Prostate gland (tissue), 2 donors: ENCODE results near the gene DIS3L2. TPM values are rescaled to one million over a fixed set of nuclear protein-coding genes. Genes with fewer than 3 reads are reported as not detected.

Experiments used
- DNase-seq: peaks from one replicate; pipeline ENCODE4 v3.0.0-alpha.2; 2019; ENCODE audit warnings: low spot score
- H3K27ac ChIP-seq, 2 donors: fragments of 200-600 bp; sonication (generic); 2 replicates each; pipeline ENCODE4 v1.5.1; 2017 to 2019
- H3K27me3 ChIP-seq: fragments of 200-600 bp; sonication (generic); replicated peaks from 2 replicates; pipeline ENCODE4 v1.5.1; 2019; ENCODE audit not compliant: insufficient read depth
- H3K36me3 ChIP-seq, 2 donors: fragments of 200-600 bp; sonication (generic); 1 replicate in 1 of 2; 2 replicates in 1 of 2; pipeline versions ENCODE4 v1.5.1 to v1.8.1; 2017 to 2019
- H3K4me1 ChIP-seq: fragments of 200-600 bp; sonication (generic); replicated peaks from 2 replicates; pipeline ENCODE4 v1.5.1; 2019
- H3K4me3 ChIP-seq, 2 donors: fragments of 200-600 bp; sonication (generic); 2 replicates each; pipeline ENCODE4 v1.5.1; 2017 to 2019
- H3K9me3 ChIP-seq: fragments of 200-600 bp; sonication (generic); 2 replicates; pipeline ENCODE4 v1.5.1; 2017
- POLR2A ChIP-seq: fragments of 450-650 bp; IDR thresholded peaks from one replicate; pipeline ENCODE4 v1.6.1; 2016; ENCODE audit warnings: antibody characterized with exemption, mild to moderate bottlenecking
- POLR2AphosphoS5 ChIP-seq: sonication (generic); formaldehyde crosslinking; IDR thresholded peaks from one replicate; pipeline ENCODE4 v1.6.1; 2017; ENCODE audit warnings: antibody characterized with exemption
- WGBS: methylation state at CpG from one replicate; pipeline ENCODE4 v1.1.5; 2018; 5-methylcytosine and 5-hydroxymethylcytosine counted together
- intact Hi-C: fragments of 100-400 bp; cut with DNase I; formaldehyde crosslinking; loops from one replicate; pipeline ENCODE4 v1.14.2; 2022
- total RNA-seq, 2 donors: library from RNA; depleted of rRNA; stranded (reverse); fragments of >200 nt; gene quantifications; one replicate each; pipeline ENCODE4 v1.1.0, GENCODE V29; 2016
- TF ChIP-seq, protein P1 (sequence below), 4 experiments: fragments of 200-600 bp in 2 of 4; fragments of 450-650 bp in 2 of 4; sonication (generic) in 2 of 4; IDR thresholded peaks; 1 replicate in 3 of 4; 2 replicates in 1 of 4; pipeline ENCODE4 v1.5.1; 2016 to 2019; ENCODE audit warnings: antibody characterized with exemption in 4 of 4, mild to moderate bottlenecking in 2 of 4, moderate library complexity in 2 of 4

DIS3L2 gene
- total RNA-seq, 2 donors from 2014 or later = 30.1 to 71.3 TPM

DNA sequence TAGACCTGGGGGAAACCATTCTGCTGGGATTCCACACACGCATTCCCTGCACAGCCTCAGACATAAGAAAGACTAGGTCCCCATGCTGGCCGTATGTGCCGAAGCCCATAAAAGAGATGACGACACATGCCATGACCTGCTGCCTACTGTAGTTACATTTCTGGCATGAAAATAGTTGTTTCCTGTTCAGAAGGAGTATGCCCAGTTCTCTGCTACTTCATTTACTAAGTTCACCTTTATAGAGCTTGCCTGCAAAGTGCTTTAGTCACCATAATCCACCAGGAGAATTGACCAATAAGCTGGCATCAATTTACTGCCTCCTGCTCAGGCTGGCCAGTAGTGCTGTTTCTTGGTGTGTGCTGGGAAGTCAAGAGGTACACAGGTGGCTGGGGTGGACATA, 266.8 kb downstream of the DIS3L2 start:
- Histone ChIP-seq H3K36me3 (no peaks in the 10 kb centered on the region), H3K27ac (no peak overlapping the region), H3K4me1 (no peaks in the 10 kb centered on the region), H3K9me3 (no peaks in the 10 kb centered on the region), H3K4me3 (no peak overlapping the region), H3K27me3 (no peaks in the 10 kb centered on the region)
- 58% methylated on average over 4 of the region's 4 CpGs for whole genome bisulfite sequencing
- no peak for DNase-seq
- TF ChIP-seq, protein P1, sequence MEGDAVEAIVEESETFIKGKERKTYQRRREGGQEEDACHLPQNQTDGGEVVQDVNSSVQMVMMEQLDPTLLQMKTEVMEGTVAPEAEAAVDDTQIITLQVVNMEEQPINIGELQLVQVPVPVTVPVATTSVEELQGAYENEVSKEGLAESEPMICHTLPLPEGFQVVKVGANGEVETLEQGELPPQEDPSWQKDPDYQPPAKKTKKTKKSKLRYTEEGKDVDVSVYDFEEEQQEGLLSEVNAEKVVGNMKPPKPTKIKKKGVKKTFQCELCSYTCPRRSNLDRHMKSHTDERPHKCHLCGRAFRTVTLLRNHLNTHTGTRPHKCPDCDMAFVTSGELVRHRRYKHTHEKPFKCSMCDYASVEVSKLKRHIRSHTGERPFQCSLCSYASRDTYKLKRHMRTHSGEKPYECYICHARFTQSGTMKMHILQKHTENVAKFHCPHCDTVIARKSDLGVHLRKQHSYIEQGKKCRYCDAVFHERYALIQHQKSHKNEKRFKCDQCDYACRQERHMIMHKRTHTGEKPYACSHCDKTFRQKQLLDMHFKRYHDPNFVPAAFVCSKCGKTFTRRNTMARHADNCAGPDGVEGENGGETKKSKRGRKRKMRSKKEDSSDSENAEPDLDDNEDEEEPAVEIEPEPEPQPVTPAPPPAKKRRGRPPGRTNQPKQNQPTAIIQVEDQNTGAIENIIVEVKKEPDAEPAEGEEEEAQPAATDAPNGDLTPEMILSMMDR (IDR thresholded peaks at IDR 0.05) = no peak
- TF ChIP-seq POLR2A = no peak
- no peak for TF ChIP-seq POLR2AphosphoS5
- intact Hi-C loops = no loop called here

DNA sequence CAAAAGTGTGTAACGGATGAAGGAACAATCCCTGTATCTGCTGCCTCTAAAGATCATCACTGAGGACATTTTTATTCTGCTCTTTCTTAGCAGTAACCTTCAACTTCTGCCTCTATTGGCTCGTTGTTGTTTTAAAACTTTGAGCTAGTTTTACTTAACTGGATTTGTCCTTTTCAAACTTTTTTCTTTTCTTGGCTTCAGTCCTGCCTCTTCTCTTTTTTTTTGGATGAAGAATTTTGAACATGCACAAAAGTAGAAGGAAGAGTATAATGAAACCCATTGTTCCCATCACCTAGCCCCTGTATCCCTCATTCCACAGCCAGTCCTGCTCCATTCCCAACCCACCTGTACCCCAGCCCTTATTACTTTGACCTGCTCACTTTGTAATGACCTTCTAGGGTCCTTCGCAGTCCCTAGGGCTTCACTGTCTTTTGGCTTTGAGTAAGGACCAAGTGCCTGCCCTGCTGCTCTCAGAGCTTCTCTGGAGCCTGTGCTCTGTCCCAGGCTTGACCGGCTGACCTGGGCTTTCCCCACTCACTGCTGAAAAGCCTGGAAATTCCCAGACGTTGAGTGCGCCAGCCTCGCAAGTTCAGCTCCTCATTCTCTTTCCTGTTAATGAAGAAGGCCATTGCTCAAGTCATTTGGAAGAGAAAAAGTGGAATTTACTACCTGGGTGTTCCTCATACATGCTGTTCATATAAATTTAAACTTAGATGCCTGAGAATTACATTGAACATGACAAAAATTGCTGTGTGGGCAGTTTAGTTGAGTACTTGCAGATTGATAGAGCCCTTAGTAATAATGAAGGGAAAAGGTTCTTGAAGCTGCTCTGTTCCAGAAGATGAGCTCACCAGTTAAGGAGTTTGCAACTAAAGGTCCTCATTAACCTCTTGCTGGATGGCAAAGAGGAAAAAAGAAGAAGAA, 267.7 kb downstream of the DIS3L2 start:
- 62% methylated on average over 7 of the region's 7 CpGs for WGBS
- Histone ChIP-seq H3K36me3 (no peaks in the 10 kb centered on the region), H3K27me3 (no peaks in the 10 kb centered on the region), H3K4me1 (no peaks in the 10 kb centered on the region), H3K9me3 (no peaks in the 10 kb centered on the region), H3K4me3 (no peak overlapping the region), H3K27ac (no peak overlapping the region)
- intact Hi-C loops = no loop called here
- TF ChIP-seq POLR2A (no peak), POLR2AphosphoS5 (no peak)
- TF ChIP-seq, protein P1 (IDR thresholded peaks at IDR 0.05) = no peak
- DNase-seq = no peak

DNA sequence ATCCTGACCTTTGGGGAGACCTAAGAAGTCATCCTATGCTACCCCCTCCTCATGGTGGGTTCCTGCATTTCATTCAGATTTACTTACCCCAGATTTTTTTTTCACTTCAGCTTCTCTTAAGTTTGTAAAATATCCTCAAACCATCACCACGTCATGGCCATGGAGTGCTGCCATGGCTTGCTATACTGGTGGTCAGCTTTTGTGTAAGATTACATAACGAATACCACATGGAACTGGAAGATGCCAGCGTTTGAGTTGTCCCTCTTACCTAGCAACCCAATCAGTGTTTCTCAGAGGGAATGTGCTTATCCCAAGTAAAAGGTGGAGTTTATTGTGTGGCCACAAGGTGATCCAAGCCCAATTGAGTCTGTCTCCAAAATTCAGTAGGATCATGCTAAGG, 268.4 kb downstream of the DIS3L2 start:
- no peaks in the 10 kb centered on the region for H3K36me3 ChIP-seq
- WGBS = 80% methylated on average over 3 of the region's 3 CpGs
- H3K27me3 ChIP-seq = no peaks in the 10 kb centered on the region
- no peaks in the 10 kb centered on the region for H3K9me3 ChIP-seq
- H3K4me3 ChIP-seq = no peak overlapping the region
- H3K4me1 ChIP-seq = no peaks in the 10 kb centered on the region
- no peak overlapping the region for H3K27ac ChIP-seq
- intact Hi-C loops = no loop called here
- TF ChIP-seq POLR2AphosphoS5 (no peak), POLR2A (no peak)
- no peak for DNase-seq

DNA sequence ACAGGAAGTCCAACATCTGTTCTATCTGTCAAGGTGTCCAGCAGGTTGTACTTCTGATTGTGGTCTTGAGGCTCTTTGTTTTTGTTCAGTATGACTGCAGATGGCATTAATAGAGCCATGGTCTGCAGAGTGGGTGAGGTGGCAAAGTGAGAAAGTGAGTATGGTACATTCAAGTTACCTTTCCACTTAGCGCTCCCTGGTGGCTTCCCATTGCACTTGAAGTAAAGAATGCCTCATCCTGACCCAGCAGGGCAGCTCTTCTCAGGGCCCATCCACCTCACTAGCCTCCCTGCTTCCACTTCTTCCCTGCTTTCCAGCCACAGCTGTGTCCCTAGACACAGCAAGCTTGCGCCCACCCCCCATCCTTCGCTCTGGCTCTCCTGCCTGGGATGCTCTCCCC, 269.0 kb downstream of the DIS3L2 start:
- no peaks in the 10 kb centered on the region for H3K9me3 ChIP-seq
- H3K27me3 ChIP-seq = no peaks in the 10 kb centered on the region
- no peaks in the 10 kb centered on the region for H3K36me3 ChIP-seq
- H3K4me1 ChIP-seq = no peaks in the 10 kb centered on the region
- no peak for TF ChIP-seq POLR2AphosphoS5
- TF ChIP-seq, protein P1 (IDR thresholded peaks at IDR 0.05) = no peak
- no peak for TF ChIP-seq POLR2A
- no peak overlapping the region for H3K27ac ChIP-seq
- WGBS = 91% methylated on average over 3 of the region's 3 CpGs
- no peak overlapping the region for H3K4me3 ChIP-seq
- no peak for DNase-seq
- intact Hi-C loops = no loop called here

DNA sequence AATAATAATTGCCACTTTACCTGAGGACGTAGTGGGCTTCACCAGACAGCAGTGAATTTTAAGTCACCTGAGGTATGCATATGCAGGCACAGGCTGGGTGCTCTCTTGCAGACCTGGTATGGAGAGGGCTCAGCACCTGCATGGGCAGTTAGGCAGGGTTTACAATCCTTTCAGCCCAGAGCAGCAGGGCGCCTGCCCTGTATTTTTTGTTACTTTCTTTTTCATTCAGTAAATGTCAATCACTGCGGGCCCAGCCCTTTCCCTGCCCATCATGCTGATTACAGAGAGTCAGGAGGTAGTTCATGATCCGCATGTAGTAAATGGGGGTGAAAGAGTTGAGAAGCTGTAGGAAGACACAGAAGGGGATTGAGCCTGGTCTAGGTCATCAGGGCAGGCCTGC, 270.0 kb downstream of the DIS3L2 start:
- Histone ChIP-seq H3K4me1 (peaks cover 7% of the 10 kb centered on the region), H3K4me3 (no peak overlapping the region), H3K9me3 (no peaks in the 10 kb centered on the region), H3K36me3 (no peaks in the 10 kb centered on the region), H3K27ac (no peak overlapping the region), H3K27me3 (no peaks in the 10 kb centered on the region)
- TF ChIP-seq POLR2A = no peak
- TF ChIP-seq POLR2AphosphoS5 = no peak
- TF ChIP-seq, protein P1 (IDR thresholded peaks at IDR 0.05) = no peak
- 94% methylated on average over 4 of the region's 4 CpGs for WGBS
- no peak for DNase-seq
- intact Hi-C loops = no loop called here
